ENCODE data around the gene ARL13A. TPM values are rescaled to one million over a fixed set of nuclear protein-coding genes. Genes with fewer than 3 reads are reported as not detected.

Gene ARL13A
- total RNA-seq, 1 donor from 2014 or later: not detected

DNA sequence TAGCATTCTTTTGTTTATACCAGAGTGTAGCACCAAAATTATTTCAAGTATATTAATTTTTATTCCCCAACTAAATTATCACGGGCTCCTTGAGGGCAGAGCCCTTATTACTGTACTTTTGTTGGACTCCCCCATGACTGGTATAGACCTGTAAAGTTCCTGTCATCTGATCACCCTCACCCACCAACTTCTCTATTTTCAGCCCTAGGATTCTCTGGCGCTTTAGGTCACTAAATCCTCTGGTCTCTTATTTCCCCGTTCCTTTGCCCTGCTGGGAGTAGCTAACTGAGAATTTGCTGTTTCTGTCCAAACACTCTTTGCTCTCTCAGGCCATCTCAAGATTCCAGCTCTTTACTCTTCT lies 37.6 kb upstream of the ARL13A start:
- Histone ChIP-seq H3K36me3 (no peaks in the 10 kb centered on the region), H3K27me3 (ENCODE audit: low read depth) (no peaks in the 10 kb centered on the region), H3K9me3 (replicated peaks) (no peaks in the 10 kb centered on the region), H3K4me1 (no peaks in the 10 kb centered on the region), H3K4me3 (no peak overlapping the region), H3K27ac (replicated peaks) (no peak overlapping the region)
- intact Hi-C loops (cut with micrococcal nuclease): no loop called here
- TF ChIP-seq, protein P1, sequence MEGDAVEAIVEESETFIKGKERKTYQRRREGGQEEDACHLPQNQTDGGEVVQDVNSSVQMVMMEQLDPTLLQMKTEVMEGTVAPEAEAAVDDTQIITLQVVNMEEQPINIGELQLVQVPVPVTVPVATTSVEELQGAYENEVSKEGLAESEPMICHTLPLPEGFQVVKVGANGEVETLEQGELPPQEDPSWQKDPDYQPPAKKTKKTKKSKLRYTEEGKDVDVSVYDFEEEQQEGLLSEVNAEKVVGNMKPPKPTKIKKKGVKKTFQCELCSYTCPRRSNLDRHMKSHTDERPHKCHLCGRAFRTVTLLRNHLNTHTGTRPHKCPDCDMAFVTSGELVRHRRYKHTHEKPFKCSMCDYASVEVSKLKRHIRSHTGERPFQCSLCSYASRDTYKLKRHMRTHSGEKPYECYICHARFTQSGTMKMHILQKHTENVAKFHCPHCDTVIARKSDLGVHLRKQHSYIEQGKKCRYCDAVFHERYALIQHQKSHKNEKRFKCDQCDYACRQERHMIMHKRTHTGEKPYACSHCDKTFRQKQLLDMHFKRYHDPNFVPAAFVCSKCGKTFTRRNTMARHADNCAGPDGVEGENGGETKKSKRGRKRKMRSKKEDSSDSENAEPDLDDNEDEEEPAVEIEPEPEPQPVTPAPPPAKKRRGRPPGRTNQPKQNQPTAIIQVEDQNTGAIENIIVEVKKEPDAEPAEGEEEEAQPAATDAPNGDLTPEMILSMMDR (IDR thresholded peaks at IDR 0.05; ENCODE audit: borderline replicate concordance): no peak
- no peak for DNase-seq

DNA sequence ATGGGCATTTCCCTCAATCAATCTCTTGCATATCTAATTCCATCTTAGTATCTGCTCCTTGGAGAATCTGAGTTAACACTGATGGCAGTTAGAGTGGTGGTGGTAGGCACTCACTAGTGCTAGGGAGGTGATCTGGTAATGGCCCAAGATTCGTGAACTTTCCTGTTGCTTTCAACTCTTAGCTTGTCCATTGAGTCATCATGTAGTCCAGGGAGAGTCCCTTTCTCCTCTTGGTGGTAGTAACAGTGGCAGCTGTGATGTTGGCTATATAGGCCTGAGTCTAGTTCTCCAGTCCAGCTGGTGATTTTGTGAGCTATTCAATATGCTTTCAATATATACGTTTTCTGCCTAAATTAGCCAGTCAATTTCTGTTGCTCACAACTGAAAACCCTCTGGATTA lies 33.7 kb upstream of the ARL13A start:
- H3K27ac ChIP-seq (replicated peaks): no peak overlapping the region
- no peaks in the 10 kb centered on the region for H3K9me3 ChIP-seq (replicated peaks)
- TF ChIP-seq, protein P1 (IDR thresholded peaks at IDR 0.05; ENCODE audit: borderline replicate concordance): no peak
- no peaks in the 10 kb centered on the region for H3K27me3 ChIP-seq (ENCODE audit: low read depth)
- no peaks in the 10 kb centered on the region for H3K4me1 ChIP-seq
- H3K4me3 ChIP-seq: no peak overlapping the region
- DNase-seq: no peak
- intact Hi-C loops (cut with micrococcal nuclease): no loop called here
- no peaks in the 10 kb centered on the region for H3K36me3 ChIP-seq

DNA sequence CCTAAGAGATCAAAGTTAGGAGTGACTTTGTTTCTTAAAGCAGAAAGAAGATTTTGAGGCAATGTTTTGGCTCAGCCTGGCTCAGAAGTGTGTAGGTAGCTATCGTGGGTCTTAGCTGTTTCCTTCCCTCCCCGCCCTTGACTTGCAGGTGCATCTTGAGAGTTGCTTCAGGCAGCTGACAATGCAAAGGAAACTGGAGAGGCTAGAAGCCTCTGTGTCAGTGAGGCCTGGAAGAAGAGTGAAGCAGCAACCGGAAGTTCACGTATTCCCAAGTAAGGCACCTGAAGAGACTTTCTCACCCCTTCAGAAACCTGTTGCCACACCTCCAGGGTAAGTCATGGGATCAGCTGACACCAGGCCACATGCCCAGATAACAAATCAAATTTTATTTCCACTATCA lies 30.2 kb upstream of the ARL13A start:
- no peaks in the 10 kb centered on the region for H3K27me3 ChIP-seq (ENCODE audit: low read depth)
- intact Hi-C loops (cut with micrococcal nuclease): no loop called here
- TF ChIP-seq, protein P1 (IDR thresholded peaks at IDR 0.05; ENCODE audit: borderline replicate concordance): no peak
- no peaks in the 10 kb centered on the region for H3K9me3 ChIP-seq (replicated peaks)
- H3K4me1 ChIP-seq: no peaks in the 10 kb centered on the region
- H3K36me3 ChIP-seq: no peaks in the 10 kb centered on the region
- H3K4me3 ChIP-seq: no peak overlapping the region
- no peak overlapping the region for H3K27ac ChIP-seq (replicated peaks)
- DNase-seq: no peak

DNA sequence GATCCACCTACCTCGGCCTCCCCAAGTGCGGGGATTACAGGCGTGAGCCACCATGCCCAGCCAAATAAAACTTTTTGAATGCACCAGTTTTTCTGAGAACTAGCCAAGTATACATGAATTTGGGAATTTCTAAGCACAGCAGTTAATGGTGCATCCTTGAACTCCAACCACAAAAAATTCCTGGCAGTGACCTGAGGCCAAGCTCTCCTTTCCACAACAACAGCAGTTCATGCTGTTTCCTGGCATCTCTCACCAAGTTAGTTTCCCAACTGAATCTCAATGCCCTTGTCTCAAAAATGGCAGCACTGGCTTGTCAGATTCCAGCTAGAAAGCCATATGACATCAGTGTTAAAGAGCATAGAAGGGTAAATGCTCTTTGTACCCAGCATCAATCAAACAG lies 24.9 kb upstream of the ARL13A start:
- no peaks in the 10 kb centered on the region for H3K4me1 ChIP-seq
- H3K36me3 ChIP-seq: no peaks in the 10 kb centered on the region
- no peak overlapping the region for H3K27ac ChIP-seq (replicated peaks)
- intact Hi-C loops (cut with micrococcal nuclease): no loop called here
- no peak overlapping the region for H3K4me3 ChIP-seq
- no peak for DNase-seq
- H3K9me3 ChIP-seq (replicated peaks): no peaks in the 10 kb centered on the region
- TF ChIP-seq, protein P1 (IDR thresholded peaks at IDR 0.05; ENCODE audit: borderline replicate concordance): no peak
- H3K27me3 ChIP-seq (ENCODE audit: low read depth): no peaks in the 10 kb centered on the region

DNA sequence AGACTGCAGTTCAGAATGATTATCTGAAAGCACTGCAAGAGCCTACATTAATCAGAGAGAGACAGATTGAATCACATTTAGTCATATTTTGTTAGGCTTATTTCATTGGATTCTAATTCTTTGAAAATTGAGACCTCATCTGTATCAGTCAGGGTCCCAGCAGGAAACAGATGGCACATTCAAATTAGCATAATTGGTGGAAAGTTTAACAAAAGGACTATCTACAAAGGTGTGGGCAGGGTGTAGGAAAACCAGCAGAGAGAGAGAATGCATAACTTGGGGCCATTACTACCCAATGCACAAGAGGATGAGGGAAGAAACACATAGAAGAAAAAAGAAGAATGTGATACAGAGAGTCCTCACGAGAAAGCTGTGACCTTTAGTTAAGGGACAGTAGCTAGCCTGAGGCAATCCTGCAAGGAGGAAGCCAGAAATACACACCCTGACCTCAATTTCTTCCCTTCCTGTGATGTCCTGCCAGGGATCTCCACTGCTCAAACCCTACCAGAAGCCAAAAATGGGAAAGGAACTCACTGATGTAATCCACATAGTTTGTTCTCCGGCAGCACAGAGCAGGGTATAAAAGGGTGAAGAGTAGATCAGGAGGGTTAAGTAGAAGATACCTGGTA lies 23.1 kb upstream of the ARL13A start:
- TF ChIP-seq, protein P1 (IDR thresholded peaks at IDR 0.05; ENCODE audit: borderline replicate concordance): no peak
- Histone ChIP-seq H3K9me3 (replicated peaks) (no peaks in the 10 kb centered on the region), H3K27me3 (ENCODE audit: low read depth) (no peaks in the 10 kb centered on the region), H3K4me3 (no peak overlapping the region), H3K27ac (replicated peaks) (no peak overlapping the region), H3K4me1 (no peaks in the 10 kb centered on the region), H3K36me3 (no peaks in the 10 kb centered on the region)
- DNase-seq: no peak
- intact Hi-C loops (cut with micrococcal nuclease): no loop called here

Data from left ventricle myocardium inferior (tissue), 1 donor.